ENCODE results near the gene CTSH.
A peak's percentile ranks its signal among the peaks of the same experiment; 100 is the strongest.

CTSH gene

GRCh38 chr15:78881681-78882080 is 63.2 kb downstream of the CTSH start:
- no peak for DNase-seq (ENCODE audit: low read depth)
- no peak overlapping the region for H3K4me3 ChIP-seq (ENCODE audit: low read depth, low read length)

GRCh38 chr15:78880813-78881212 is 64.0 kb downstream of the CTSH start:
- DNase-seq (ENCODE audit: low read depth) = no peak
- no peak for TF ChIP-seq CTCF (IDR thresholded peaks at IDR 0.05; ENCODE audit: insufficient read depth, low read depth, low read length, missing control alignments)
- H3K4me3 ChIP-seq (ENCODE audit: low read depth, low read length) = no peak overlapping the region

More at GRCh38 chr15:78881681-78882080, 63.2 kb downstream of the CTSH start:
- TF ChIP-seq CTCF (IDR thresholded peaks at IDR 0.05; ENCODE audit: insufficient read depth, low read depth, low read length, missing control alignments) = no peak

- TF ChIP-seq CTCF (IDR thresholded peaks at IDR 0.05; ENCODE audit: insufficient read depth, low read depth, low read length, missing control alignments) = no peak
- no peak for DNase-seq (ENCODE audit: low read depth)
- no peak overlapping the region for H3K4me3 ChIP-seq (ENCODE audit: low read depth, low read length)
Observed at GRCh38 chr15:78880242-78880533, 64.7 kb downstream of the CTSH start.

- DNase-seq (ENCODE audit: low read depth) = no peak
- H3K4me3 ChIP-seq (ENCODE audit: low read depth, low read length) = no peak overlapping the region
- TF ChIP-seq CTCF (IDR thresholded peaks at IDR 0.05; ENCODE audit: insufficient read depth, low read depth, low read length, missing control alignments) = no peak
Observed at GRCh38 chr15:78879517-78880241, 65.2 kb downstream of the CTSH start.

- no peak for DNase-seq (ENCODE audit: low read depth)
- no peak for TF ChIP-seq CTCF (IDR thresholded peaks at IDR 0.05; ENCODE audit: insufficient read depth, low read depth, low read length, missing control alignments)
- H3K4me3 ChIP-seq (ENCODE audit: low read depth, low read length) = peak overlapping the region; percentile 29
Observed at GRCh38 chr15:78878356-78878755, 66.5 kb downstream of the CTSH start.

GRCh38 chr15:78876954-78877353 is 67.9 kb downstream of the CTSH start:
- H3K4me3 ChIP-seq (ENCODE audit: low read depth, low read length) = peak overlapping the region; percentile 84
- DNase-seq (ENCODE audit: low read depth) = peak; percentile 18

- DNase-seq (ENCODE audit: low read depth) = peak; percentile 21
- TF ChIP-seq CTCF (IDR thresholded peaks at IDR 0.05; ENCODE audit: insufficient read depth, low read depth, low read length, missing control alignments) = no peak
- peak overlapping the region; percentile 84 for H3K4me3 ChIP-seq (ENCODE audit: low read depth, low read length)
Observed at GRCh38 chr15:78875107-78875914, 69.5 kb downstream of the CTSH start.

Data from GM12865 (cell line).